Stimulated activated CD4-positive, alpha-beta T cell treated with anti-CD3 and anti-CD28 coated beads, Interleukin-15, amount 100 ng/mL, for 1 hour (primary cell): Measurements from ENCODE around the gene ERI3.

Source experiments
- DNase-seq, 2 donors: peaks; one replicate each; pipeline ENCODE4 v3.0.0-alpha.2; 2020; ENCODE audit warnings: low read depth in 1 of 2, low spot score in 1 of 2

ERI3 gene

DNA sequence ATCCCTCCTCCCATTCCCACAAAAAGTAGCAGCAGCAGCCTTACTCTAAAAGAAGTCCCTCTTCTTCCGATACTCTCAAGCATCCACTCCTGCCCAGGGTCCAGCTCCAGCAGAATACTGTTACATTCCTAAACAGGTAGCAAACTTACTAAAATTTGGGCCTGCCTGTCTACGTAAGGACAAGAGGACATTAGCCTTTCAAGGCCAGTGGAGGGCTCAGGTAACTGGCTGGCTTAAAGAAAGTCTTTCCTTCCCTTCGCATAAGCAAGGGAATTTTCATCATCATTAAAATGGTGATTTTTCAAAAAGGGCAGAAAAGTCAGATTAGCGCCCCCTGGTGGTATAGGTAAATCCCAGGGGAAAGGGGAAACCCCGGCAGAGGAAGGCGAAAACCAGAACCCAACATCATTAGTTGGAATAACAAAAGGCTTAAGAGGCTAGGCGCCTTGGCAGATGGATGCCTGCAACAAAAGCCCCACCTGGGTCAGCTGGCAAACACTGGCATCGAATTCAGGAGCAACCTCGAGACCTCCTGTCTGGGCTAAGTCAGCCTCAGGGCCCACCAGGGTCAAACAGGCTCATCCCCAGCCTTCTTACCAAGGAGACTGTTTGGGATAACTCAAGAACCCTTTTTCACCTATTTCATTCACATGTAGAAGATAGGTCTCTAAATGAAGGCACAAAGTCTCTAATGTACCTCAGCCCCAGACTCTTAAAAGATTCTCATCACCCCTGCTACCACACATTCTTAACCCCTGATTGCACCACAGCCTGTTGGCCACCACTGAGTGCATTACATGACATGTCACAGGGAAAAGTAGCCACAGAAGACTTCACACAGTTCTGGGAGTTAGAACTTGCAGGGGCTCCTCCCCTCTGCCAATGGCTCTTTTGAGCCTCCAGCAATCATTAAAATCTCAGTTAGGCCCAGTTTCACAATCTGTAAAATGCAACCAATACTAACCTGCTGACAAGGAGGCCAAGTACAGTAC lies 36.7 kb downstream of the ERI3 start:
- no peak for DNase-seq

DNA sequence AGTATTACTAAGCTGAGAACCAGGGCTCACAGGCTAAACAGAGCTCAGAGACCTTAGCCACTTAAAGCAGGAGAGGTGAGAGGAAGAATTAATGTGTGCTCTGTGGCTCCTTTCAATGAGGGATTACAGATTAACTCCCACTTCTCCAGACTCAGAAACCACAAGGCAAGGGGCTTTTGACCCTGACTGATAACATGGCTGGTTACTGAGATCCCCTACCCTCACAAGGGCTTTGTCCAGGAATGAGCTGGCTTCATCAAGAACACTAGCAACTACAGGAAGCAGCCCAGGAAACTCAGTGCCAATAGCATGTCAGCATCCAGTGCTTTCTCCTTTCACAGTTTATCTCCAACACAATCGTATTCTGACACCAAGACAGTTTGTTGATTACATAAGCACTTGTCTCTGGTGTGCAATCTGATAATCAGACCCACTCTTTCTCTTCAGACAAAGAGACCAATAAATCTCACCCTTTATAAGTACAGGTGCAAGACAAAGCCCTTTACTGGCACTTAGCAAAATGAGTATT lies 38.8 kb downstream of the ERI3 start:
- DNase-seq = no peak

DNA sequence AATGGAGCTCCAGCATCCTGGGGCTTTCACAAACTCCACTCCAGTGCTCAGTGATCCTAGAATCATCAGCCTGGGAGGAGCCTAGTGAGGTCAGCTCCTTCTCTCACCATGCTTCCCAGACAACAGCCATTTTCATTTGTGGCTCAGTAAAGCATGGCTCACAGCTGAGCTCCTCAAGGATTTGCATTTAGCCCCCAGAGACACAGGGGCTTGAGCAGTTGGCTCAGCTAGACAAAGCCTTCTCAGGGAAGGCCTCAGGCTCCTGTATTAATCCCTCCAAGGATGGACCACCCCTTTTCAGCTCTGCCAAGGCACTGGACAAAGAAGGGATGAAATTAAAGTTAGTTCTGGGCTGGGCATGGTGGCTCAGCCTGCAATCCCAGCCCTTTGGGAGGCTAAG lies 39.5 kb downstream of the ERI3 start:
- DNase-seq = no peak

DNA sequence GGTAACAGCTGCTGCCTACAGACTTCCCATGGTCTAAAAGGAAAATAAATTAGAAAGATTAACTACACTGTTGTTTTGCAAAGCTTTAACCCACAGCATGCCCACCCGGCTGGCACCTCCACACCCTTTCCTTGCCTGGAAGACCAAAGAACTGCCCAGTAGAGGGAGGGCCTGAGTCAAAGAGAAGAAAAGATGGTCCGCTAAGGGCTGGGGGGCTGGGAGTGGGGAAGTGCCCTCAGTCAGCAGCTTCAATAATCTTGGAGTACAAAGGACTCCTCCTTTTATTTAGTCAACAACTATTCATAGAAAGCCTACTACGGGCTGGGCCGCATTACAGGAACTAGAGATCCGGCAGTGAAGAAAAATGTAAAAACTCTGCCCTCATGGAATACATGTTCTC lies 40.6 kb downstream of the ERI3 start:
- DNase-seq = no peak

DNA sequence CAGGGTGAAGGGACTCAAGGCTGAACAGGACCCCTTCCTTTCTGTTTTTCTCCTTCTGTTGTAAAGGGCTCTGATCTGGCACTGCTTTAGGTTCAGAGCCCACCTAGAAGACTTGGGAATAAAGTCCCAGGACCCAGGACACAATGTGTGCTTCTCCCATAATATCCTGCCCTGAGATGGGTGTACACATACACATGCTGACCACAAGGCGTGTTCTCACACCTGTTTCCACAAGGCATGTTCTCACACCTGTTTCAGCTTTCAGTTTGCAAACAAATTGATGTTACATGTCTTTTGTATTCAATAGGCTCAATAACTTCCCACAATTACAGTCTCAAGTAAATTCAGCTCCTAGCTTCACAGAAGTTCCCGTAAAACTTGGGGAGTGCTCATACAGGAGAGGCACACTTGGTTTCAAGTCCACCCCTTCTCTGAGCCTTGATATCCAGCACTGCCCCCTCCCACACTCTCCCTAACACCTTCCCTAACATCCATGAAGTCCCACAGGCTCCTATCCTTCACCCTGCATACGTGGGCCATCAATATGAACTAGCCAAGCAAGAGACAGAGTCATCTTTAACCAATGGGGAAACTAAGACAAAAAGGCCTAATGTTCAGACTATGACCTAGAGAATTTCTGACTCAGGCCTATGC lies 41.7 kb downstream of the ERI3 start:
- DNase-seq = no peak

DNA sequence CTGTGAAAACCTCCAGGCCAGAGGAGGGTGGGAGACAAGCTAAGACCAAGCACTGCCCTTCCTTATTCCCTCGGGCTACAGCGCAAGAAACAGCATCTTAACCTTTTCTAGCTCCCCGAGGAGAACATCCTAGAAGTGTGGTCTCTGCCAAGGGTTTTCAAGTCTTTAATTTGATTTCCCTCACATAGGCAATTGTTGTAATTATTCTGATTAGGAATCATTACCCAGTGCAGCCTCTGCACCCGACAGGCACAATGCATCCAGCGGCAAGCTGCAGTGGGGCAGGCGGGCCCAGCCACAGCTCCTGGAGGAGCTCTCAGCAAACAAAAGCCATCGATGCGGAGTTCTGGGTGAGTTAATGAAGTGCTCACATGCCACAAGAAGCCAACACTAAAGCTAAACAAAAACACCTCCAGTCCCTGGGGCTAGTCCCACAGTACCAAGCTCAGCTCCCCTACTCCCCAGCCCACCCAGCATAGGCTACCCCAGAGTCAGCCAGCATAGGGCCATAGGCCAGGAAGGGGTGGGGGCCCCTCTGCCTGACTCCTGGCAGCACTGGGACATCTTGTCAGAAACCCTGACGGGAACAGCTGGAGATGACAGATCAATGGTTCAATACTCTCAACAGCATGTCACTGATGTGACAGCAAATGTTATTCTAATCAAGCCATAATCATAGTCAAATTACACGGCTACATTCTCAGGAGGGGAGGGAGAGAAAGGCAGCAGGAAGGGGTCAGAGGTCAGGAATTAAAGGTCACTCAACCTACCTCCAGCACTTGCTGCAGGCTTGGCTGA lies 42.5 kb downstream of the ERI3 start:
- no peak for DNase-seq

DNA sequence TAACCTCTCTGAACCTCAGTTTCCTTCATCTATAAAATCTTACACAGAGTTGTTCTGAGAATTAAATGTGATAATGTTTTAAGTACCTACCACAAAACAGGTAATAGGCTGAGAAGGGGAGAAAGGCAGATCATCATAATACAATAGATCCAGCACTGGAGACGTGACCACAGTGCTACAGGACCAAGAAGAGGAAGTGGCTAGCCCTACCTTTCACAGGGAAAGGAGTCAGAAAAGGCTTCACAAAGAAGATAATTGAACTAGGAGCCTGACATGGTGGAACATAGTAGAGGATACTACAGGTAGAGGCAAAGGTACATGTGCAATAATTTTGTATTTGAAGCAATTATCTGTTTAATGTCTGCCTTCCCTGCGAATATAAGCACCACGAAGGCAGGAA lies 45.1 kb downstream of the ERI3 start:
- no peak for DNase-seq

DNA sequence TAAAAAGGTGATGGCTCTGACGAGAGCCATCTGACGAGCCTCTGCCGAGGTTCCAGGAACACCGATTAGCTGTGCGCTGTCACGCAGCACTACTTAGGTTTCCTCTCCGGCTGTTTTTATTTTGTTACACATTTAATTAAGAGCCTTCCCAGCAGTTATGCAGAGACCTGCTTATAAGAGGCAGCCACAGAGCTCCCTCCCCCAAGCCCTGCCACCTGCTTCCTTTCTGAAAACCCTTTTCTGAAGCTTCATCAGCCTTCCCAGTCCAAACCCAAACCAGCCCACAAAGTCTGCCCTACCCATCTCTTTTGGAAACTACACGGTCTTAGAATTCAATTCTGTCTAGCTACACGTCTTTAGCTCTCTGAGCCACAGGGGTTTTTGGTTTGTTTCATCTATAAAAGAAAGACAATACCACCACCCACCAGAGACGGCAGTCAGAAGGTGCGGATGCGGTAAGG lies 49.1 kb downstream of the ERI3 start:
- DNase-seq = no peak

DNA sequence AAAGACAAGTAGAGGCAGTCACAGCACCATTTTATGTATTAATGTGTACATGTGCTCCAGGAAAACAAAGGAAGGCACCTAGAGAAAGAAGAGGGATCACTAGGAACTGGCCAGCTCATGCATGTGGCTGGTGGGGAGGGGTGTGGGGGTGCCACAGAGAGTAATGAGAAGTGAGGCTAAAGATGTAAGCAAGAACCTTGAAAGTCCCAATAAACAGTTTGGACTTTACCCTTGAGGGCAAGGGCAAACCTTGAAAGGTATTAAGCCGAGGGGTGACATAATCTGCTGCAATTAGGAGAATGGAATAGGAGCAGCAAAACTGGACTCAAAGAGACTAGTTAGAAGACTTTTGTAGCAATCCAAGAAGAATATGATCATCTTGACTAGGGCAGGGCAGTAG lies 51.5 kb downstream of the ERI3 start:
- no peak for DNase-seq

DNA sequence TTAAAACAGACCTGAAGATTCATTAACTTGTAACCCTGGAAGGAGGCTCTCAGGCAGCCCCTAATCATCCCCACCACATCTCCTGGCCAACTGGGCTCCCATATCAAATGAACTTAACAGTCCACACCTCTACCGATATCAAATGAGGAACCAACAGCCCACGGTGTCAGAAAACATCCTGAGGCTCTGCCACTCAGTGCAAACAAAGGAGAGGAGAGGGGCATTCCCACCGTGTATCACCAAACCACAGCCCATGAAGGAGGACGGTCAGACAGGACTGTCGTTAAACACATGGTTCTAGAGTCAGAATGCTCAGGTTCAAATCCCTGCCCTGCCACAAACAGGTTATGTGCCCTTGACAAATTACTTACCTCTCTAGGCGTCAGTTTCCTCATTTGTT lies 52.5 kb downstream of the ERI3 start:
- DNase-seq = no peak

DNA sequence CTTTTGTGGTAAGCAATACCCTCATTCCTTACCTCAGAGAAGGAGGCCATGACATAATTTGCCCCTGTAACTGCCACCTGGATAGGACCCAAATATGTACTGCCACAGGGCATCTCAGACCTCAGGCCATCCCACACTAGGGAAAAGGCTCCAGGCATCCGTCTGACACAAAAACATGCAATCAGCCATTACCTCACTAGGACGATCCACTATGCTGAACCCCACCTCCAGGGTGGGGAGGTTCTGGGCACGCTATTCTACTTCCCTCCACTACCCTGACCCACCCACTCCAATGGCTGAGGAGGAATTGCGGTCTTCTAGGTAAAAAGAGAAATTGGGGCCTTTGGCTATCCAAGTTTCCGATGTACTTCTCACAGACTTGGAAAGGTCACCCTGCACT lies 53.6 kb downstream of the ERI3 start:
- no peak for DNase-seq

DNA sequence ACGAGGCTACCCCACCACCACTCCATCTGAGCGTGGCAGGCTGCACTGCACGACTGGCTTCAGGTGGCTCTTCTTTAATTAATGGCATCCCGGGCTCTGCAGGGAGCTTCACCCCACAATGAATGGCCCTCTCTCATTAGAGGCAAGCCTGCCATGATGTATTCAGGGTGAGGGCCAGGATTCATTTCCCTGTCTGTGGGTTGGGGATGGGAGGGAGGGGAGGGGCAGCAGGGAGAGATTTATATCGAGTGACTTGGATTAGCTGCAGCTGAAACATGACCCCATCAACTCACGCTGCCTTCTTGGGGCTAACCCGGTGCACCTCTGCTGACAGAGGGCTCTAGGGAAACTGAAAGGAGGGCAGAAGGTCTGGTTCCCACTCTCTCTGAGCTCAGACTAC lies 54.2 kb downstream of the ERI3 start:
- no peak for DNase-seq

DNA sequence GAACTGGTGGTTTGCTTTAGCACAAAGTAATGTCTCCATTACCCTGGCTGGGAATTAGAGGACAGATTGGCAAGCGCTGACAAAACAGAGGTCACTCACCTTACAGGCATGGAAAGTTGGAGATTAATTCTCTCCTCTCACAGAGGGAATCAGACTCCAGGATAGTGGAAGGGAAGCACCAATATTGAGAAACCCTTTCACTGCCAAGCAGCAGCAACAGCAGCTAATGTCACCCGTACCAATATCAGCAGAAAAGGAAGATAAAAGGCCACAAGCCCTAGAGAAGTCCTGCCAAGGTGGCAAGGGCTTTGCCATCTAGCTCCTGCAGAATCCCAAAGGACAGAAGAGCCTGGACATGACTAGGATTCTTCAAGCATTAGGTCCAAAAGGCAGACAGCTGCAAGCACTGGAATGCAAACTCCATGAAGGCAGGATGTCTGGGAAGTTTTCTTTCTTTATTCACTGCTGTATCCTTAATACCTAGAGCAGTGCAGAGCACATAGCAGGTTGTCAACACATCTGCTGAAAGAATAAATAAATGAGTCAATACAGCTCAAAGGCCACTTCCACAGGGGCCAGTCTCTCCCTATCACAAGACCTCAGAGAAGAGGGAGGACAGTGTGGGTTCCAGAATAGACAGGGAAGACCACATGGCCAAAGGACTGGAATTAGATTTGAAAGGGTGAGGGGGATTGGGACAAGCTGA lies 57.2 kb downstream of the ERI3 start:
- no peak for DNase-seq

DNA sequence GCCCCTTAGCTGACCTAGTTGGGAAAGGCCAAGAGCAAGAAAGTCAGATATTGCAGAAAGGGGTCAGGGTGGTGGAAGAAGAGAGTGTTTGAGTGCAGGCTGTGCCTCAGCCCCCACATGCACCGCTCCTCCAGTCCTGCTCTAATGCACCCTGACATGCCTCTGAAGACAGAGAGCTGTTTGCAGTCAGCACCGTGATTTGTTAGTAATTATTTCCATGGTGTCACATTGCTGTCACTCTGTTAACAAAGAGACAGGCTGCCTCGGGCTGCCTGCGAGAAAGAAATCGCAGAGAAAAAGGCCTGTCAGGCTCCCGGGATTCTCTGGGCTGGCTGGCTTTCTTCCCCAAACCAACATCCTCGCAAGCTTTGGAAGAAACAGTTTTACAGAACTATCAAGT lies 58.3 kb downstream of the ERI3 start:
- no peak for DNase-seq

DNA sequence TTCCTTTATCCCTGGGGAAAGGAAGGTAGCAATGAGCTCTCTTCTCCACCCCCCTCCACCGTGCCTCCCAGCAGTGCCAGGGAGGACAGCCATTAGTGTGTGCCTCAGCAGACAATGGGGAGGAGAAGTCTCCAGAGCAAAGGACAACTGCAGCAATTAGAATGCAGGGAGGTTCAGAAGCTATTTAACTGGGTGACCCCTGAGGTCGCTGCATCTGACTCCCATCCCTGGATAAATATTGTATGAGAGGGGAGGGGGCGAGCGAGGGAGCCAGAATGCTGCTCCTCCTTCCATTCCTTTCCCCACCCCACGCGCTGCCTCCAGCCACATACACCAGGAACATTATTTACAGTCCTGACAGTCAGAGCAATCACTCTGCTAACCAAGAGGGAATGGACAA lies 59.0 kb downstream of the ERI3 start:
- DNase-seq = no peak

DNA sequence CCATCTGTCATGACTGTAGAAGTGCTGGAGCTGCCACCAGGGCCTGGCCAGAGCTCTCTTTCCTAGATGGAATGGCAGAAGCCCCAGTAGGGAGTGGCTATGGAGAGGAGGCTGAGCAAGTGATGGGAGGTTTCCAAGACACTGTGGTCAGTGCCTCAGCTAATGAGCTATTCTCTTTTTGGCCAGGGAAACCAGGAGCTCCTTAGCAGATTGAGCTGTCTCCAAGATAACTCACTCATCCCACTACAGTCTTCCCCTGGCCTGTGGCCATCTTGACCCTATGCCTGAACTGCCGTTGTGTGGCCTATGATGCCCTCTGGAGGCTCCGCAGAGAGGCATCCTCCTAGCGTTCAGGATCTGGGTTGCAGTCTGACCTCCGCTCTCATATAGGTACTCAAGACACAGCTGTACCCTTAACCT lies 60.5 kb downstream of the ERI3 start:
- DNase-seq = no peak

DNA sequence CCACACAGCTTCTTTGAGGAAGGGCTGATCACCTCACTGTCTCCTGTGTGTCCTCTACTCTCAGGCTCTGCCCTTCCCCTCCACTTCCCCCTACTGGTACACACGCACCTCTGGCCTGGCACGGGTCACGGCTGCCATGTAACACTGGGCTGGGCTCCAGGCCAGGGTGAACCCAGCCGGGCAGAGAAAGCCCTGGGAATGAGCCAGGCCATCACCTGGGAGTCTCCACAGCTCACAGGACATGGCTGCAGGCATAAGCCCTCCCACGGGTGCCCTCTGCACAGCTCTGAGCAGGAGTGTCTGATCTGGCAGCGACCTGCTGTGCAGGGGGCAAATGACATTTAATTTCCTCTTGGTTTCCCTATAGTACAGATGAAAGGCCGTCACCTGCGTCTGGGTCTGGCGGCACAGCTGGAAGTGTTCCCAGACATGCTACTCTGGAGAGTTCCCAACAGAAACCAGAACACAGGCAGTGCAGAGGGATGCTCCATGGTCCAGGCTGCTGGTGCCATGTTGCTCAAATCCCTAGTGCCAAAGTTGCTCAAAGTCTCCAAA lies 61.2 kb downstream of the ERI3 start:
- no peak for DNase-seq

DNA sequence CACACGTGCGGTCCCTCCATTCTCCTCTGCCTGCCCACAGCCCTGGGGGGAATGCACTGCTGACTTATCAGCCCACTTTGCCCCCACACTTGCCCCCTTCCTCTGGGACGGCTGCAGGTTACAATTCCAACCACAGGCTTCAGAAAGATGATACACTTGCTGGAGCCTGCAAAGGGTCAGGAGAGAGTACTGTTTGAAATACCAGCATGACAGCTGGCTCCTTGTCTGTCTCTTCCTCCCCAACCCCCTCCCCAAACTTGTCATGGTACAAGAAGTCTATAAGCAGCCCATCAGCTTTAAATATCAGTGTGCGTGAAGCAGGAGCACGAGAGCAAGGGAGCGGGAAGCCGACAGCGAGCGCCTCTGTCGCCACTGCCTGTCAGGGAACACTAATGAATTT lies 62.4 kb downstream of the ERI3 start:
- no peak for DNase-seq

DNA sequence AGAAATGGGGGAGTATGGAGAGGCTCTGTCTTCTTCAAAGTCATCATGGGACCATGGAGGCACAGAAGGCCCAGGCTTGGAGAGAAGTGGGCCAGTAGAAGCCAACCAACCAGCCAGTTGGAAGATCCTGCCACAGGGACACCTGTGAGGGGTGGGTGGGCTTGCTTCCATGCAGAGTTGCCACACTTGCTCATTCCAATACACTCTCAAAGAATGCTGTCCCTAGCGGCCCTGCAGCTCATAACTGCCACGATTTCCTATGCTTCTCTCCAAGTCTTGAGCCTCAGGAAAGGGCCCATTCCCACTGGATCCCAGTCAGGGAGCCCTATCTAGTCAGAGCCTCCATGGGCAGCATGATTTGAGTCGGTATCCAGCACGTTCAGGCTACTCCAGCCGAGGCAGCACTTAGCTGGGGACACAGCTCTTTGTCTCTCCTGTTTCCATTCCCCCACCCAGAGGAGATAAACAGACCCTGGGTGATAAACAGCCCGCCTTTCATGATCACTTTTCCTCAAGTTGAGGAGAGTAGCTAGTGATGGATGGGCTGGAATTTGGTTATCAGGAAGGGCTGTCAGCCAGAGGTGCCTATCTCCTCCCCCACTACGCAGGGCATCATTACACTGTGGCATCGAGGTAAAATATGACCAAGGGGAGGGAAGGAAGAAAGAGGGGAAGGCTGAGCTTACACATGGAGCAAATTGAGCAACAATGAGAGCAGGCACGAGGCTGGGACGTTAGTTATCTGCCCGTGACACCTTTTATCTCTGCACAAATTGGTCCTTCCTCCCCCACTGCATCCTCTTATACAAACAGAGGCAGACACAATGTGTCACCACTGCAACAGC lies 64.6 kb downstream of the ERI3 start:
- DNase-seq = no peak

DNA sequence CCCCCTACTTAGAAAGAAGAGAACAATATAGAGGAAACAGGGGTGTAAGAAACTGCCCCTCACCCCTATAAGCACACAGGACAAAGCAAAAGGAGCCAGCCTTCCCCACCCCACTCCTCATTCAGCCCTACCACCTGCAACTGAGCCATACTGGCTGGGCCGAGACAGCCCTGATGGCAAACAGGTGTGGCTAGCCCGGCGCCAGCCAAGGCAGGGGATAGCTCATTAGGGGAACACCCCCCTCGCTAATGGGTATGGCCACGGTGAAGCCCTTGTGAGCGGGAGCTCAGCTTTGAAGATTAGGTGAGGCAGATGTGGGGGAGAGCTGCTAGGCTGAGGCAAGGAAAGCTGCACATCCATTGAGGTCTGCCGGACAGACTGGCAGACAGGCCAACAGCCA lies 65.5 kb downstream of the ERI3 start:
- no peak for DNase-seq
